Amniotic epithelial cell (primary cell): ENCODE results near the gene EPS15.

Source experiments
- DNase-seq: peaks from one replicate; pipeline ENCODE4 v3.0.0-alpha.2; 2010; ENCODE audit warnings: low read depth

The EPS15 gene

DNA sequence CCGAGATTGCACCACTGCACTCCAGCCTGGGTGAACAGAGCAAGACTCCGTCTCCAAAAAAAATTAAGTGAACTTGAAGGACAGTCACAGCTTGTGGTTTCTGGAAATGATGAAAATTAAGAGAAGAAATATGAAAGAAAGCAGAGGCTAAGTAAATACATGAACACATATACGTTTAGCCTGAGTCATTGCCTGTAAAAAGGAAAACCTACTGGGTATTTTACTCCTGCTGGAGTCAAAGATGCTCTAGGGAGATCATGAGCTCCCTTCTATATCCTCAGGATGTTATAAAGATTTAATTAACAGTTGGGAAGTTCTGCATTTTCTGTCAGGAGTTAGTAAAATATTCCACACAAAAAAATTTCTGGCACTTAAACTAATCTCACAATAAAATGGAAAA lies 145.2 kb downstream of the EPS15 start:
- DNase-seq = no peak

DNA sequence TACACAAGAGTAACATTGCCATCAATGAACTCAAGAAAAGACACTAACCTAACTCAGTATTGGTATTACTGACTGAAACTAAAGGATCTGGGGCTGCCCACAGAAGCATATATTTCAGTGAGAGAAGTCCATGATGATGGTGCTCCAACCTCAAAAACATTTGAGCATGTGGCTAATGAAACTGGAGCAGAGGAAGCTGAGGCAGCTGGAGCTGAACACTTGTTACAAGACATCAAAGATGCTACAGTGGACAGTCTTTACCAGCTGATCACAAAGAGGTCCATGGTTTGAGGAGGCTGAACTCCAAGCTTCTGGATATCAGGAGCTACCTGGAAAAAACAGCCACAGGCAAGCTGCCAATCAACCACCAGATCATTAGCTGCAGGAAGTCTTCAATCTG lies 146.5 kb downstream of the EPS15 start:
- DNase-seq = no peak

DNA sequence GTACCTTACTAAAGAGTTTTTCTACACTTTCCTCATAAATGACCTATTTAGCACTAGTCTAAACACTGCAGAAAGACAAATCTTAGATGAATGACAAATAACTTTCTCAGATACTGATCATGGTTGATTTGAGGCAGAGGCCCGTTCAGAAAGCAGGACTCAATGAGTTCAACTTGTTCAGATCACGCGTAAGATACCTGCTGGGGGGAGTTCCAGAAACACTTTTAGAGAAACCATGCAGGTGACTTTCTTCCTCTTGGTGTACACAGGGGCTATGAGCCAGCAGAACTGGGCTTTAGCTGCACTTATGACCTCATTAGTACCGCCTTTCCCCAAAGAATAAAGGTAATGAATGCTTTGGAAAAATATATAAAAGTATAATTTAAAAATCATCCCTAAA lies 149.9 kb downstream of the EPS15 start:
- no peak for DNase-seq

DNA sequence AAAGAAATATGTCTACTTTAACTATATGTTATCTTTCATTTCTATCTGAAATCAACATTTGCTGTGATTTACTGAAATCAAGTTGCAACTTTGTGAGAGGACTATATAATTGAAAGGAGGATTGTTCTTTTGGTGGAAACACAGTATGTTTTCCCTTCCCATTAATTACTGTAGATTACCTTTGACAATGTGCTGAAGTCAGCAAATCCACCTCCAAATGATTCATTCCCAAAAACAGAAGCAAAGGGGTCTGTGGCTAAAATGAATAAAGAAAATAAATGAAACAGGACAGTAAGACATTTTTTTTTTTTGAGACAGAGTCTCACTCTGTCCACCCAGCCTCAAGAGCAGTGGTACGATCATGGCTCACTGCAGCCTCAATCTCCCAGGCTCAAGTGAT lies 153.3 kb downstream of the EPS15 start:
- DNase-seq = no peak

DNA sequence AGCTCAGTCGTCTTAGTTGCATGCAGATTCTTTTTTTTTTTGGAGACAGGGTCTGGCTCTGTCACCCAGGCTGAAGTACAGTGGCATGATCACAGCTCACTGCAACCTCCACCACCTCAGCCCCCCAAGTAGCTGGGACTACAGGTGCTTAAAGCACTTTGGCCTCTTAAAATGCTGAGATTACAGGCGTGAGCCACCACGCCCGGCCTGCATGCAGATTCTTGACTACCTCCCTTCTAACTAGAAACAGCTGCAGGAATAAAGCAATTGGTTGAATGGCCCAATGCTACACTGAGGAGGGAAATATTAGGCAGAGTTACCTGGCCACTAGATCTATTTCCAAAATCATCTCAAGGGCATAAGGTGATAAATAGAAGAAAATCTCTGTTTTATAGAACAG lies 159.2 kb downstream of the EPS15 start:
- no peak for DNase-seq

DNA sequence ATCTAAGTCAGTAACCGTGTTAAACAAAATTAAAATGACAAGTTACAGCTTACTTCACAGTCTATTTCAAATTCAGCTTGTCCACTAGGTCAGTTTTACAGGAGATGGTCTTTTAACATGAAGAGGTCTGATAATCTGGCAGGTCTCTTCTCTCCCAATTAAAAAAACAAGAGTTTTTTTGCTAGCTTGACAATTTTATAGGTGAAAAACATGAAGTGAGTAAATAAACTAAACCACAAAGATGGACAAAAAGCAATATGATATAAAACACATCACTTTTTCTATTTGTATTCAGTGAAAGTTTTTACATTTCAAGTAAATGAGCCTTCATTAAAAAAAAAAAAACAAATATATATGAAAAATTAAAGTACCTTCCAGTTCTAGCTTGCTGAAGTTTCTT lies 163.7 kb downstream of the EPS15 start:
- DNase-seq = no peak

DNA sequence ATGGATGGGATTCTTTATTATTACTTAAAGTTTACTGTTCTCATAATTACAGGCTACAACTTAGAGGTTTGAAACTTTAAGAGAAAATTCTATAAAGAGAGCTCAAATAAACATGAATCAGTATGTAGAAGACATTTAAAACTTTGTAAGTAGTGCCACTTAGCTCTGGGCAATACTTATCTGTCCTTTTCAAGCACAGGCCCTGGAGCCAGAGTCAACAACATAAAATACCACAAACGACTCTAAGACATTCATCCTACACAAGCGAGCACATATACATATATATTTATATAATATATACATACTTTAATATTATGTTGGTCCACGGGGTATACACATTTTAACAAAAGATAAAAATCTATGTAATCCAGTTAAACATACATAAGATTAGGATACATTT lies 164.7 kb downstream of the EPS15 start:
- DNase-seq = no peak

DNA sequence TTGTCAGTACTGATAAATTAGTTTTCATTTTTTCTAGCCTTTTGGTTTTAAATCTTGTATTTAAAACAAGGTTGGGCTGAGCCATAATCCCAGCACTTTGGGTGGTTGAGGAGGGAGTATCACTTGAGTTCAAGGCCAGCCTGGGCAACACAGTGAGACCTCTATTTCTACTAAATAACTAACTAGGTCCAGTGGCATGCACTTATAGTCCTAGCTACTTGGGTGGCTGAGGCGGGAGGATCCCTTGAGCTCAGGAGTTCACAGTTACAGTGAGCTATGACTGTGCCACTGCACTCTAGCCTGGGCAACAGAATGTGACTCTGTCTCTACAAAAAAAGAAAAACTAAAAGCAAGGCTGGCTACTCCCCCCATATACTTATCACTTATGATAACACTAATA lies 167.2 kb downstream of the EPS15 start:
- no peak for DNase-seq

DNA sequence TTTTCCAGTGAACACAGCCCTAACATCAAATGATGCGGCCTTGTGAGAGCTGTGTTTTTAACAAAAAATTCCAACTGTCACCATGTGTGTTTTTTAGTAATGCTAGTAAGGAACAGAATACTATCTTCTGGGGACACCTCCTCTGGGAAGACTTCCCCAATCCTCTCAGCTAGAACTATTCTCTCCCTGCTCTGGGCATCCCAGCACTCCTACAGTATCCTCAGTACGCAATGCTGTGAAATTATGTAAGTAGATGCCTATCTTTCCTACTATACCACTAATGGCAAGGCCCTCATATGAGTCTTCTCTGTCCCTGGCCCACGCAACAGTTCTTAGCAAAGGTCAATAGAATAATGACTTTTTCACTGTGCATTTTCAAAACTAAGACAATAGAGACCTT lies 169.2 kb downstream of the EPS15 start:
- no peak for DNase-seq

DNA sequence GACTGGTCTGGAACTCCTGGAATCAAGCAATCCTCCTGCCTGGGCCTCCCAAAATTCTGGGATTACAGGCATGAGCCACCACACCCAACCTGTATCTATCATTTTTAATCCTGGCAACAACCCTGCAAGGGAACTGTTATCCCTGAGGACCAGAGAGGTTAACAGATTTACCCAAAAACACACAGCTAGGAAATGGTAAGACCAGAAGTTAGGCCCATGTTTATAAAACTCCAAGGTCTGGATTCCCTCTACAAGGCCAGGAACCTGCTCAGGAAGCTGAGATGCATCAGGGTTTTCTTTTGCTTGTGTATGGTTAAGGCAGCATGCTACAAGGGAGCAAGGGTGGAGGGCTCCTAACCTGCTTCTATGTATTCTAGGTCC lies 170.9 kb downstream of the EPS15 start:
- DNase-seq = no peak

DNA sequence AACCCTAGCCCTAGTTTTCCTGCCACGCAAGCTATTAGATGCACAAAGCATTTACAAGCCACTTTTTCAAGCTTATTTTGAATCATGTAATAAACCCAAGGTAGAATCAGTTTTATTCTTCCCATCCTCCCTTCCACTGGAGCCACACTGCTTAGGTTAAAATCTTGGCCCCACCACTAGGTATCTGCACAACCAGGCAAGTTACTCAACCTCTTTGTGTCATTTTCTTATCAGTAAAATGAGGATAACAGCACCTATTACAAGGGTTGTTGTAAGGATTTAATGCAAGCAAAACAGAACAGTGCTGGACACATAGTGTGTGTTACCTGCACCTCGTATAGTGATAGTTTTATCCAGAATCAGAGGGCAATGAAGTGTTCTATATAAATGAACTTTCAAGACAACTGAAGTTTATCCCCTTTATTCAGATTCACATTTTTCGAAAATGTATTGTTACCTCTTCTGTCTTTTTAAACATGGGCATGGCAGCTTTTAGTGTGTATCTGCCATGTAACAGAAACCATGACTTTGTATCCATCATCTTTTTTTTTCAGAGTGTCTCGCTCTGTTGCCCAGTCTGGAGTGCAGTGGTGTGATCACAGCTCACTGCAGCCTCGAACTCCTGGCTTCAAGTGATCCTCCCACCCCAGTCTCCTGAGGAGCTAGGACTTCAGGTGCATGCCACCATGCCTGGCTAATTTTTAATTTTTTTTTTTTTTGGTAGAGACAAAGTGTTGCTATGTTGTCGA lies 171.5 kb downstream of the EPS15 start:
- DNase-seq = no peak

DNA sequence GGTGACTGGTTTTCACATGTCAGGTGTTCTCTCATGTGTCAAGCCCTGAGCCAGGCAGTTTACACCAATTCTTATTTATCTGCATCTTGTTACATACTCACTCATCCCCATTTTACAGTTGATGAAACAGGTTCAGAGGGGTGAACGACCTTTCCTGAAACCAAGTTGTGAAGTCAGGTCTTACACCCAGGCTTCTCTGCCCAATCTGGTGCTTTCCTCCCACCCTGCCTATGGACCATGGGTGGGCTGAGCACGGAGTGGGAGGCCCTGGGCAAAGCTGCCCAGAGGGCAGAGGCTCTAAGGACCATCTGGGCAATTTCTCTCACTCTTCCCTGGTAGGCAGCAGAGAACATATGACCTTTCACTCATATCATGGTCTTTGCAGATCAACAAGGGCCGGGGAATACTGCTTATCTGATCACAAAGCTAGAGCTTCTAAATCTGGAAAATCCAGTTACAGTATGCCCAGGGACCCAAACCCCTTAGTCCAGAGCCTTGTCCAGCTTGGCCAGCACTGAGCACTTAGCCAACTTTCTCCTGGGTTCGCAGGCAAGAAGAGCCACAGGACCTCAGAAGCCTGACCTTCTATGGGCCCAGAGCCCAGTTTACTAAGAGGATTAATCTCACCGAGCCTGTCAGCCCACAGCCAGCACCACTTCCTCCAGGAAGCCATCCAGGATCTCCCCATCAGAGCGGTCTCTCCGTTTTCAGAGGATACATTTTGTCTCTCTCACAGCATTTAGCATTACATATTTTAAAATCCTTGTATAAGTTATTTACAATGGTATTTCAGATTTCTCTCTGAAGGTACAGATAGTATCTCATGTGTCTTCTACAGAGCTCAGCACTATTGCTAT lies 172.8 kb downstream of the EPS15 start:
- no peak for DNase-seq

DNA sequence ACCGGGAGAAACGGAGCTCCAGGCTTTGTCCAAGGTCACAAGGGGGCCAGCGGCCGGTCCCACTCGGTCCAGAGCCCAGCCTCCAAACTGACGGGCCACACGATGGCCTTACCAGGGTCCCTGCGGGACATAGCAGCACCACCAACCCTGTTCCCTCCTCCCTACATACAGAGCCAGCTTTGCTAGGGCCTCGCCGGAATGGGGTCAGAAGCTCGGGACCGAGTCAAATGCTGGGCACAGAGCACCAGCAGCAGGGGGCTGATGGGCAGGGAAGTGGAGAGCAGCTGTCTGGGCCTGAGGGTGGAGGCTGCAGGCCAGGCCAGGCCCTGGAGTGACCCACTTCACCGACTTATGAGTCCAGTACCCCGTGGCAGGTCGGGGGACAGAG lies 173.8 kb downstream of the EPS15 start:
- DNase-seq = no peak

DNA sequence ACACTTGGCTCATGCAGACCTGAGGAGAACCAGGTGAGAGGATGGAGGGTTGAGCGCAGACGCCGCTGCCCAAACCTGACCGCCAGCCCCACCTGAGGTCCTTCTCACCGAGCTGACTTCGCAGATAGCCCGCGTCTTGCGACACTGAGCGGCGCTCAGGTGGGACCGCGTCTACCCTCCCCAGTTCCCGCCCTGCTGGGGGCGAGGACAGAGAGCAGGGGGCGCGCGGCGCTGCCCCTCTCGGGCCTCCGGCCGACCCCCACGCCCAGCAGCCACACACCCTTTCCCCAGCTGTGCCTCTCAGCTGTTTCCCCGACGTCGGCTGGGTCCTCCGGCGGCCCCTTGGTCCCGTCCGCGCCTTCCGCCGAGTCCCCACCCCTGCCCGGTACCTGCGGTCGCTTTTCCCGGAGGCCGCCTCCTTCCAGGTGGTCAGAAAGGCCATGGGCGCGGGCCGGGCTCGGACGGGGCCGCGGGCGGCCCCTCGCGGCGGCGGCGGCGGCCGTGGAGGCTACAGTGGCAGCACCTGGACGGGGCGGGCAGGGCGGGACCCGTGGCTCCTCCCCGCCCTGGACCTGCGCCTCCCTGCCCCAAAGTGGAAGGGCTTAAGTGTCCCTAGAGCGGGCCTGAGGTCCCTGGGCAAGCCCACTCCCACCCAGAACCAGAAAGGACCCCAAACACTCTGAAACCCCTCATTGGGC lies 174.3 kb downstream of the EPS15 start:
- DNase-seq = no peak

DNA sequence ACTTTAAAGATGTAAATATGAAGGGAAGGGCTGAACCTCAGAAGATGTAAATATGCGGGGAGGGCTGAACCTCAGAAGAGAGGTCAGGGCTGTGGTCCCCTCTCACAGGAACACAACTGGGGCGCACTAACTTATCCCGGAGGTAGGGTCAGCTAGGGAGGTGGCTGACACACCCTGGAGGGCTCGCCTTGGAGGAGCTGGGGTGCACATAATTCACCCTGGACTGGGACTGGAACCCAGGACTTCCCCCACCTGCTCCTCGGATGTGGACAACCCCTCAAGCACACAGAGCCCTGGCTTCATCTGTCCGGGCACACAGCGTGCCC lies 174.8 kb downstream of the EPS15 start:
- DNase-seq = no peak

DNA sequence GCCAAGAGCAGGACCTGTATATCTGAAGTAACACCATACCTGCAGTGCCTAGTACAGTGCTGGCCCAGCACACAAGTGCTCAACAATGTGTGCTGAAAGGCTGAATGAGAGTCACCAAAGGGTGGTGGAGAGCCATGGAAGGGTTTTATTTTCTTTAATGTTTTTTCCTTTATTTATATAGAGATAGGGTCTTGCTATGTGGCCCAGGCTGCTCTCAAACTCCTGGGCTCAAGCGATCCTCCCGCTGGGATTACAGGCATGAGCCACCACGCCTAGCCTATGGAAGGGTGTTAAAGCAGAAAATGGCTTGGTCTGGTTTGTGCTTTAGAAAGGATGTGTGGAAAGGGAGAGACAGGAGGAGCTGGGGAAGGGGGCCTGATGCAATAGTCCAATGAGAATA lies 175.4 kb downstream of the EPS15 start:
- DNase-seq = no peak

DNA sequence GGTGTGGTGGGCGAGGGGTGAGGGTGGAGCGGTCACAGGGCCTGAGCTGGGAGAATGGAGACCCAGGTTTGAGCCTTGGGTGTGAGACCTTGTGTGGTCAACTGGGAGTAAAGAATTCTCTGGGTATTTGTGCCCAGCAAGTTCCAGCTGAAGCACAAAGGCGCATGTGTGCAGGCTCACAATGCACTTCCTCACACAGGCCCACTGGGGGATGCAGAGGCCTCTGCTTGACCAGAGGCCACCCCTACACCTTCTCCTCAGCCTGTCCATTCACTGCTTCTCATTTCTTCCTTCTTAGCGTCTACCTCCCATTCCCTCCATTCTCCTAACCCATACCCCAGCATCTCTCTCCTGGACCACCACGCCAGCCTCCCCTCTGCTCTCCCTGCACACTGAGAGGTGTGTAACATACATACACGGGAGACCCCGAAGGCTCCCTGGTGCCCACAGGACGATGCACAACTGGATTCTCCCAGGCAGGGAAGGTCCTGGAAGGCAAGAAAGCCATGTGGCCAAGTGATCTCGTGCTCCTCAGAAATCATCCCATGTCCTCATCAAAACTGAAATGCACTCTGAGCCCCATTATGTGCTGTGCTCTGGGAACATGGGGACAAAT lies 176.4 kb downstream of the EPS15 start:
- no peak for DNase-seq

DNA sequence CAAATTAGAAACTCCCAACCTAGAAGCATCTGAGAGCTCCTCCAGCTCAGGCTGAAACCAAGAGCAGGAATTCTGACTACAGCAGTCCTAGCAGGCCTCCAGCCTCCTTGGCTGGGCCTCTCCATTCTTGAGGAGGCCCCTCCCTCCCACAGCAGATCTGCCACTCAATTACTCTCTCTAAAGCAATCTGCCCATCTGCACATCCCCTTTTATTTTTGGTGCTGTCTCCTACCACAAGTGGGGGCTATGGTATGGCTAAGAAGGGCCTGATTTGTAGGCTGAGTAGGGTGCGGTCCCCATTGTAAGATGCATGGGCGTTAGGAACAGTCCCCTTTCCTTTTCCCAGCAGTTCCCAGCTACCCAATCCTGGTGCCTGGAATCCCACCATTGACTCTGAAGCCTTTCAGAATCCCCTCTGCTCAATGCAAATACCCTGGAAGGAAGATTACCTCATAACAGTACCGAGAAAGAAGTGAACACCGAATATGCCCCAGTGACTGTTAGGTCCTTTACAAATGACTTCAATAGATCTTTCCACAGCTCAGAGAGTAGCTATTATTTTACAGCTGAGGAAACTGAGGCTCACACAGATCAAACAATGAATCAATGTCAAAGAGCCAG lies 177.1 kb downstream of the EPS15 start:
- DNase-seq = no peak

DNA sequence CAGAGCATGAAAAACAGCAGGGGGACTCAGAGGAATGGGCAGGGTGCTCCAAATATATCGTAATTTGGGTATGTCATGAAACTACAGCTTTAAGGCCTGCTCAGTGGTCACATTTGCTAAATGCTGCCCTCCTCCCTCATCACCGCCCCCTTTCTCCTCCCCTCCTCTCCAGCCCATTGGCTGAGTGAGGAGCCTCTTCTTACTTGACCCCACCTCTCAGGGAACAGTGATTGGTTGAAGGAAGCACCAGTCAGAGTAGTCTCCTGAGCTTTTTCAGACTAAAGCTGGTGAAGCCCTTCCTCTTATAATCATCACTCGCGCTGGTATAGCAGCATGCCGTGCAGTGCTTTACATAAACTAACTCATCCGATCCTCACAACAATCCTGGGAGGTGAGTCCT lies 178.7 kb downstream of the EPS15 start:
- no peak for DNase-seq

DNA sequence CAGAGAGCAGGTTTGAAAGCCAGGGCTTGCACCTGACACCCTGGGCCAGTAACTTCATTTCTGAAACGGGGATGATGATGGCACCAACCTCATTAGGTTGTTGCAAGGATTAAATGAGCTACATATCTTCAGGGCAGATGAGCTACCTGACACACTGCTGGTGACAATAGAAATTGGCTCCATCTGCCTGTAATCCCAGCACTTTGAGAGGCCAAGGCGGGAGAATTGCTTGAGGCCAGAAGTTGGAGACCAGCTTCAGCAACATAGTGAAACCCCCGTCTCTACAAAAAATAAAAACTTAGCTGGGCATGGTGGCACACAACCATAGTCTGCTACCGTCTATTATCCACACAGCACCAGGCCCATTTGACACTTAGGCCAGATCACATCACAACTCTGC lies 182.4 kb downstream of the EPS15 start:
- no peak for DNase-seq

DNA sequence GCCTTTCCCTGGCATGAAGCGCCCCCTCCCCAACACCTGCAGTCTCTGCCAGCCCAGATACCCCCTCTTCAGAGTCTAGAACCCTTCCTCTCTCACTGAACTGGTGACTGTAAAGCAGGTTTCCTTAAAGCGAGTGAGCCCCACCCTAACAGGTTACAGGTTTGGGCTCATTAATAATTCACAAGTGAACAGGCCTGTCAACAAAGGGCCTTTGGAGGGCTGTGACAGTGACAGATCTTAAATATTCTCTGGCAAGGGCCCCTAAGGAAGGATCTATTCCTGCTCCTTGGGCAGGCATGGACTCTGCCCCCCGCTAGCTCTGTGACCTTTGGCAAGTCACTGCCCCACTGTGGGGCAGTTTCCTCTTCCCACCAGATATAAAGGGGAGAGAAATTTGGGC lies 183.1 kb downstream of the EPS15 start:
- no peak for DNase-seq
